ENCODE results near the gene STK10.

Gene STK10

DNA sequence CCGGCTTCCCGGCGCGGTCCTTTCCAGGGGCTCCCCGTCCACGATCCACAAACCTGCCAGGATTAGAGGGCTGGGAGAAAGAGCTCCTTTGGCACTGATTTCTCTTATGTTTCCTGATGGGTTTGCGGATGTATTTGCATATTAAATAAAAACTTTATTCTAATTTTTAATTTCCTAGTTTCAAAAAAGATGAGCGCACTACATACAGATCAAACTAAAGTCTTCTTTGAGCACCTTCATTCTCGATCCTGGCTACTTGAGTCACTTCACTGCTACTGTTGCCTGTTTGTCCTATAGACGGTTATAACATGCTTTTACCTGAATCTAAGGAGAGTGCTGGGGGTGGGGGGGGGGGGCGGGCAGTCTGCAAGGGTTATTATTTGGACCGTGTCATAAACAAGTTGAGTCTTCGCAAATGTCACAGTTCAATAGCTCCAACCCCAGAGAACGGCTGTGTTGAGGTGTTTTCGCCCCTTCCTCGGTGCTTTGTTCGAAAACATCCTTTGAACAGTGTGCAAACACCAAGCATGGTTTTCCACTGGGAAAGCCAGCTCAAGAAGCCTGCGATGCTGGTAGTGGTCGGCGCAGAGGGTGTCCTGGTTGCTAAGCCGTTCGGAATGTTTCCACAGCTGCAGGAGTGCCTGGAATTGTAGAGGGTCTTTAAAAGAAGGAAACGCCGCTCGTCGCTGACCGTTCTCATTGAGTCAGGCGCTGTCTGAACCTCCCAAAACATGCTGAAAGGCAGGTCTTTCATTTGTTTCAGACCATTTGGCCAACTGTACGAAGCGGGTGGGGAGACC lies 1.1 kb upstream of the STK10 start:
- no peak for DNase-seq

DNA sequence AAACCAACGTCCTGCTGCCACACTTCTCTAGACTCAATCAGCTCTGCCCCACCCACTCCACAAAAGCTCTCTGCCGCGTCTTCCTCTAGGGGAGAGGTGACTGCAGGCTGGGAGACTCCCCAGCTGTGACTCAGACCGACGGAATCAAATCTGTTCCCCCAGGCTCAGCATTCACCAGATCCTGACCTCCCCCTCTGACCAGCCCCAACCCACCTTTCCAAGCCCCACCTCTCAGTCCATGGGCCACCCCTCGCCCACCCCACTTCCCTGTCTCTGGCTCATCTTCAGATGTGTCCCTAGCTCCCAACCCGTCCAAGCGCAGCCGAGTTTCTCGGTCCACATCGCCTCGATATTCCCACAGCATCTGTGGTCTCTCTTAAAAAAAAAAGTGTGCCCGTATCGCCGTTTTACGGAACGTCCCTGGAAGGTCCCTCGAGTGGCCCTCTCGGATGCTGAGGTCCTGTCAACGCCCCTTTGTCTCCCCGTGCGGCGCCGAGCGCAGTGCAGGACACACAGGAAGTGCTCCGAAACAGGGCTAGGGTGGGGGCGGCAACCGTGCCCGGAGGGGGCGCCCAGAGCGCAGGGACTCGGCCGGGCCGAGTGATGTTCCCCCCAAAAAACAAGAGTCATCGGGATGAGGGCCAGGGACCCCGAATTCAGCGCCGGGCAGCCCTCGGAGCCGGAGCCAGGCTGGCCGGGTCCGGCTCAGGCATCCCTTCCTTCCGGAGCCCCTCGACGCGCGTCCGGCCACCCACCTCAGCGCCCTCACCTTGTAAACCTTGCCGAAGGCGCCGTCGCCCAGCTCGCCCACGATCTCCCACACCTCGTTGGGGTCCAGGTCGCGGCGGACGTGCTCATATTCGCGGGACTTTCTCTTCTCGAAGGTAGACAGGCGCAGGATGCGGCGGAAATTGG lies 649 bp downstream of the STK10 start:
- peak; percentile 82 for DNase-seq

DNA sequence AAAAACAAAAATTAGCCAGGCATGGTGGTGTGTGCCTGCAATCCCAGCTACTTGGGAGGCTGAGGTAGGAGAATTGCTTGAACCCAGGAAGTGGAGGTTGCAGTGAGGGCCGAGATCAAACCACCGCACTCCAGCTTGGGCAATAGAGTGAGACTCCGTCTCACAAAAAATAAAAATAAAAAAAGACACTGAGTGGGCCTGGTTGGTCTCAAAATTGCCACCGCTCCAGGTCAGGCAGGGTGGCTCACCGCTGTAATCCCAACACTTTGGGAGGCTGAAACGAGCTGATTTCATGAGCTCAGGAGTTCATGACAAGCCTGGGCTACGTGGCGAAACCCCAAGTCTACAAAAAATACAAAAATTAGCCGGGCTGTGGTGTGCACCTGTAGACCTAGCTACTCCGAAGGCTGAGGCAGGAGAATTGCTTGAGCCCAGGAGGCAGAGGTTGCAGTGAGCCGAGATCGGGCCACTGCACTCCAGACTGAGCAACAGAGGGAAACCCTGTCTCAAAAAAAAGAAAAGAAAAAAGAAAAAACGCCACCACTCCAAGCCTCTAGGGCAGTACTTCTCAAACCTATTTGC lies 1.8 kb downstream of the STK10 start:
- DNase-seq = no peak

DNA sequence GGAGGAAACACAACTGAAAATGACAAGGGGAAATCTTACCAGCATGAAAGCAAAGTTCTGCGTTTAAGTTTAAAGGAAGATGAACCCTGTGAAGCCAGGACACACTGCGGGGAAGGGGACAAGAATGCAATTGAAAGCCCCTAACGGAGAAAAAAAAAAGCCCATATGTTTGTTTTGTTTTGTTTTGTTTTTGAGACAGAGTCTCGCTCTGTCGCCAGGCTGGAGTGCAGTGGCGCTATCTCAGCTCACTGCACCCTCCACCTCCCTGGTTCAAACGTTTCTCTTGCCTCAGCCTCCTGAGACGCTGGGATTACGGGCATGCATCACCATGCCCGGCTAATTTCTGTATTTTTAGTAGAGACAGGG lies 2.9 kb downstream of the STK10 start:
- peak; percentile 43 for DNase-seq

DNA sequence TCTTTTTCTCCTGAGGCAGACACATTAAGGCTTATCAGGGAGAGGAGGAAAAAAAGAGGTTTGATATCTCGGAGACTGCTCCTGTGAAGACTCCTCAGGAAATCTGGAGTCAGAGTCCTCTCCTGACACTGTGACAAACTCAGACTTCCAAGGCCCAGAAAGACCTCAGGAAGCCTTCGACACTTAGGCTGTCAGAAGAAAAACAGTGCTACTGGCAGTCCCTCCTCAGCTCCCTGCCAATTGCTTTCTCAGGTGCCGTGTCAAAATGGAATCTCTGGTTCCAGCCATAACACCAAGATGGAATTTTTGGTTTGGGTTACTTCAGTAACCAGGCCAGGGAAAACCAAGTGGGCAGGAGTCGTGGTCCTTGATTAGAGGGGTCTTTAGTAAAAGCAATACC lies 4.1 kb downstream of the STK10 start:
- no peak for DNase-seq

DNA sequence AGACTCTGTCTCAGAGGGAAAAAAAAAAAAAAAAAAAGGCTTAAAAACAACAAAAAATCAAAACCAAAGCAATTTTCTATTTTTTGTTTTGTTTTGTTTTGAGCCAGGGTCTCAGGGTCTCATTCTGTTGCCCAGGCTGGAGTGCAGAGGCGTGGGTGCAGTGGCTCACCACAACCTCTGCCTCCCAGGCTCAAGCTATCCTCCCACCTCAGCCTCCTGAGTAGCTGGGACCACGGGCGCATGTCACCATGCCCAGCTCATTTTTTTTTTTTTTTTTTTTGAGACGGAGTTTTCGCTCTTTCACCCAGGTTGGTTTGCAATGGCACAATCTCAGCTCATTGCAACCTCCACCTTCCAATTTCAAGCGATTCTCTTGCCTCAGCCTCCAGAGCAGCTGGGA lies 5.7 kb downstream of the STK10 start:
- no peak for DNase-seq

DNA sequence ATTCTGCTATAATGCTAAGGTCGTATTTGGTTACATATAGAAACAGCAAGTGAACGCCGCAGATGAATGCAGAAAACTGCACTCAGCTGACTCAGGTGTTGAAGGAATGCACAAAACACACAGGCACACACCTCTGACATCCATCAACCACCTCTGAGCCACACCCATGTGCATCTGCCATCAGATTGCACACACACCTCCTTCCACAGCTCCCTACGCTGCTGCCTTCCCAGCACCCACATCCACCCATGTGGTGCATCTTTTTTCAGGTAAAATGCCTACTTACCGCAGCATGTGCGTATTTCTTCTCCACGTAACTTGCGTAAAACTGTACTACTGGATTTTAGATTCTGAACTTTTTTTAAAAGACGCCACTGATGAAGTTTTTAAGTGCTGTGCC lies 7.1 kb downstream of the STK10 start:
- no peak for DNase-seq

DNA sequence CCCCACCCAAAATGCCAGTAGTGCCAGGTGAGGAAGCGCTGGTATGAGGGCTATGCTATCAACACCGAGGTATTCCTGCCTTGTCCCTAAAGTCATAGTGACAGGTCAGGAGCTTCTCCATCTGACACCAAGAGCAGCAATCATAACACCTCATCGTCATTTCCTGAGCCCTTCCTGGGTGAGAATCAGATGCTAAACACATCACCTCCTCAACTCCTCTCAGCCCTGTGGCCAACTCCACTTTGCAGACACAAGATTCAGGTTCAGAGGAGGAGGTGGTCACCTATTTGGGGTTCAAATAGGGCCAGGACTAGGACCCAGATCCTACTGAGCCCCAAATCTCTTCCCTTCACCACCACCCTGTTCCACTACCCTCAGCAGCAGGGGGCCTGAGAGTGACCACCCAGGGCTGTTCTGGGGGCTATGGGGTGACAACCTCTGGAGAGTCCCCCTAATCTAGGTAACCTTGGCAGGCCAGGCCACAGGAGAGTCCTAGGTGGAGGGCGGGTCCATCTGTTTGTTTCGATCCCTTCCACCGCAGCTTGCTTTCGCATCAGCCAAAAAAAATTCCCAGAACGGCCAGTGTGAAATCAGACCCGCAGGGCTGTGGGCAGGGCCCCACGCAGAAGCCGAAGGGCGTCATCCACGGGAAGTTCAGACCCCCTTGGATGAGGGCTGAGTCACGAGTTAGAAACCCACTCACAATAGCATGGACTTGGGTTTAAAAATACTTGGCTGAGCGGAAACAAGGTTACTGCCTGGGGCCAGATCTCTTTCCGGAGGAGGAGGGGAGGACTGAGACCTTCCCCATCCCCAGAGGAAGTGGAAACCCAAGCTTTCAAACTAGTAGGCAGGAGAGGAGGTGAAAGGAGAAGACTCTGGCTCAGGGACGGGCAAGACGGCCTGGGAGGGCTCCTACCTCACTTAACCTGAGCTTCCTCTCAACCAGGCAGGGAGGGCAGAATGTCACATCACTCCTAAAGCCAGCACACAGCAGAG lies 8.7 kb downstream of the STK10 start:
- DNase-seq = peak; percentile 81

DNA sequence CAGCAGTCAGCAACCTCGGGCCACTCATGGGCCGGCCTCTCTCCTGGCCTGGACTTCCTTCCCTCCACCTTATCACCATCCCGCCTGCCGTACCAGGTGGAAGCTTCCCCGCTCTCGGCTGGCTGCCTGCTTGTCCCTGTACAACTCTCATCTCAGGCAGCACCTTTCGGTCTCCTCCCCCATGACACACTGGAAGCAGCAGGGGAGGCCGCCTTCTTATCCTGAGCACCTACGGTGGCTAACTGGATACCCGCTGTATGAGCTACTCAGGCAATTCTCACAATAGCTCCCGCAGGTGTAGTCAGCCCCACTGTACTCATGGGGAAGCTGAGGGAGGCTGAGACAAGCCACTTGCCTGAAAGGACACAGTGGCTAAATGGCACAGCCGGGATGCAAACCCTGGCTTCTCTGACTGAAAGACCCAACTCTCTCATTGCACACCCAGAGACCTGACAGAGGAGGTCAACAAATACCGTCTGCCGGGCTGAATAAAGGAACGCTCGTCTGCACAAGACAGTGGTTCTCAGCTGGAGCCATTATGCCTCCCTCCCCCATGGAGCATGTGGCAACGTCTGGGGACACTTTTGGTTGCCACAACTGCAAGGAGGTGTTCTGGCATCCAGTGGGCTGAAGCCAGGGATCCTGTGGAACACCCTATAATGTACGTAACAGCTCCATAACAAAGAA lies 9.6 kb downstream of the STK10 start:
- DNase-seq = peak; percentile 46

DNA sequence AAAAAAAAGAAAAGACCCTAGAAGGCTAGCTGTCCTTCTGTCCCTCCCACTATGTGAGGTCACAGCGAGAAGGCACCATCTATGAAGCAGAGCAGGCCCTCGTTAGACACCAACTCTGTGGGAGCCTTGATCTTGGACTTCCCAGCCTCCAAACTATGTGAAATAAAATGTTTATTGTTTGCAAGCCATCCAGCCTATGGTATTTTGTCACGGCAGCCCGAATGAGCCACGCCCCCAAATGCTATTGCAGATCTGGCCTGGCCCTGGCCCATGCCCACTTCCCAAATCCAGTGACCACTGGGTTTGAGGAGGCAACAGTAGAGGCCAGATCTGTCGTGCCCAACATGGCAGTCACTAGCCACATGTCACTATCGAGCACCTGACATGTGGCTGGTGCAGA lies 10.8 kb downstream of the STK10 start:
- DNase-seq = no peak

DNA sequence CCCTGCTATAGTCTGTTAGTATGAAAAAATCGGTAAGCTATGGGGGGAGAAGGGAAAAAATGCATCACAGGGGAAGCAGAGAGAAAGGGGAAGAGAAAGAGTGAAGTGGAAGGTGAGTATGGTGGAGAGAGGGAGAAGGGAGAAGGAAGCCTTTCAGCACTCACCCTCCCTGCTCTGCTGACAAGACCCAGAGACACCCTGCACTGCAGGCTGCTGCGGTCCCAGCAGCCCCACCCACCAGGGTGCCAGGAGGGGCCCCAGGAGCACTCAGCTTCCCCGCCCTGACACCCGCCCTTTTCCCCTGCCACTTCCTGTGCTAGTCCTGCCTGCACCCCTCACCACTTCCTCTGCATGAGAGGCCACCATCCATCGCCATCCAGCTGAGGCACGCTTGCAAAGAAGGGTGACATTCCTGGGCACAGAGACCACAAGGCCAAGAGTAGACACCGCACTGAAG lies 12.7 kb downstream of the STK10 start:
- peak; percentile 98 for DNase-seq

DNA sequence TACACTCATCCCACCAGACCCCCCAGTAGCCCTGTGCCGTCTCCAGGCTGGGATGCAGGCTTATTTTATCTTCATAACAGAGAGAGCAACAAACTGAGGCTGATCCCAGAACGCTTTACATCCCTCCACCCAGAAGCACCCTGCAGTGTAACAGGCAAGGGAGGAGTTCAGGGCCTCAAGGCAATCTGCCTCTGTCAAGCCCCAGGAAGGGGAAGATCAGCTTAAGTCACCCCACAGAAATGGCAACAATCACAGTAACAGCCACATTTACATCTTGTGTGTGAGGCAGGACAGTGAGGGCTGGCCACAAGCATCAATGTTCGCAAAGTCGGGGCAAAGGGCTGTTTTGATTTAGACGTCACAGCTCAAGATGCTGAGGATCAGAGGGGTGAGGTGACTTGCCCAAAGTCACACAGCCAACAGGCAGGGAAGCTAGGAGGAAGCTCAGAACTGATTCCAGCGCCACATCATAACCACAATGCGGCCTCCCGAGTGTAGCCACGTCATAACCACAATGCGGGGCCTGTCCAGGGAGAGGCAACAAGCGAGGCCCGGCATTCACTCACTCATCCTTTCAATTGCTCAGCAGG lies 14.4 kb downstream of the STK10 start:
- peak; percentile 67 for DNase-seq

DNA sequence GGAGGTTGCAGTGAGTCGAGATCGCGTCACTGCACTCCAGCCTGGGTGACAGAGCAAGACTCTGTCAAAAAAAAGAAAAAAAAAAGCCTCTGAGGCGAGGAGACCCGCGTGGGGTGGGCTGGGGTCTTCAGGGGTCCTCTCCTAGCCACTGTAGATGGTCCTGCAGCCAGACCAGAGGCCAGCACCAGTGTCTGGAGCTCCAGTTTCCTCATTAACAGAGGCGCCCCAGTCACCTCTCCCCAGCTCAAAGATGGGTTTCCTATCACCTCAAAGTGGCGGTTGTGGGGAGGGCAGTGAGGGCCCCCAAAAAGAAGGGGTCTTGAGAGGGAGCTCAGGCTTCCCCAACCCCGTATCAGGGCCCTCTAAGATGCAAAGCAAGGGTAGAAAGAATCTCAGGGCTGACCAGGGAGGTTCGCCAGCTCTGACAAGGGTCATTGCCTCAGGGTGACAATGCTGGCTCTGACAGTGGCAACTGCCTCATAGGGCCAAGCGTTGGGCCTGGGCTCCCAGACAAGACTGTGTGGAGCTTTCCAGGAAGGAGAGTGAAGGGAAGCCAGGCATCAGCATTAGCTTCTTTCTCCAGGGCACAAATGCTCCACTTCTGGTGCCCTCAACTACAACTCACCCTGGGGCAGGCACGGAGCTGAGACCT lies 15.0 kb downstream of the STK10 start:
- DNase-seq = no peak

DNA sequence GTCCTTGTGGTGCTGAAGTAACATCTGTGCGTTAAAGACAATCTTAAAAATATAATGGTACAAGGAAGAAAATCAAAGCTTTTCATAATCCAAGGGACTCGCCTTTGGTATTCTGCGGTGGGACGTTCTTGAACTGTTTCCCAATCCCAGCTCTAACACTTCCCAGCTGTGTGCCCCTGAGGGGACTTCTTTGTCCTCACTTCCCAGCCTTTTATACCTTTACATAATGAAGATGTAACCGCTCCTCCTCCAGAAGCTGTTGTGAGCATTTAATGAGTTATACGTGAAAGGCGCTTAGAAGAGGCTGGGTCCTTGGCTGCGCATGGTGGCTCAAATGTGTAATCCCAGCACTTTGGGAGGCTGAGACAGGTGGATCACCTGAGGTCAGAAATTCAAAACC lies 16.9 kb downstream of the STK10 start:
- no peak for DNase-seq

DNA sequence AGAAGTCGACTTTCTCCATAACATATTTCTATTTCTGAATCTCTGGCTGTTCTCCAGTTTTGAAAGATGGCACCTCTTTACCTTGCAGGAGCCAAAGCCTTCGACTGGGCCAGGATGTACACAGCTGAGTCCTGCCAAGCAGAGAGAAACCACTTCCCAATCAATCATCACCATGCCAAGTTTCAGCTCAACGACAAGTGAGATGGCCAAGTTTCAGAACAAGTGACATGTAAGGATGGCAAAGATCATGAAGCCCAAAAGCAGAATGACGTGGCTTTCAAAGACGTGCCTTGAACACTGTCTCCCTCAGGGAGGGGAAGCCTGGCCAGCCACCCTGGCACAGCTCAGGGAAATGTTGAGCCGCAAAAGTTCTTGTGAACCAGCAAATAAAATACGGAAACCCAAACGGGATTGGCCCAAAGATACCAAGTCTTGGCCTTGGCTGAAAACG lies 17.7 kb downstream of the STK10 start:
- no peak for DNase-seq

DNA sequence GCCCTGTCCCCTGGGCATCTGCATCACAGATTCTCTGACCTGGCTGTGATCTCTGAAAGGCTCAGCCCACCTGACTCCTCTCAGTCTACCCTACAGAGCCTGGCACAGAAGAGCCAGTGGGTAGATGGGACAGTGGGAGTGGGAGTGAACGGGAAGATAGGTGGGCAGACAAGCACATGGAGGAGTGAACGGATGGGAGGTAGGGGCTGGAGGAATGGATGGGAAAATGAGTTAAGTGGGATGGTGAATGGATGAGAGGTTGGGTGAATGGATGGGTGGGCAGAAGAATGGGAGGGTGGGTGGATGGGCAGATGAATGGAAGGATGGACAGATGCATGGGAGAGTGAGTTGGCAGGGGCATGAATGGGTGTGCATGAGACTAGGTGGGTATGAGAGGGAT lies 18.8 kb downstream of the STK10 start:
- DNase-seq = no peak

DNA sequence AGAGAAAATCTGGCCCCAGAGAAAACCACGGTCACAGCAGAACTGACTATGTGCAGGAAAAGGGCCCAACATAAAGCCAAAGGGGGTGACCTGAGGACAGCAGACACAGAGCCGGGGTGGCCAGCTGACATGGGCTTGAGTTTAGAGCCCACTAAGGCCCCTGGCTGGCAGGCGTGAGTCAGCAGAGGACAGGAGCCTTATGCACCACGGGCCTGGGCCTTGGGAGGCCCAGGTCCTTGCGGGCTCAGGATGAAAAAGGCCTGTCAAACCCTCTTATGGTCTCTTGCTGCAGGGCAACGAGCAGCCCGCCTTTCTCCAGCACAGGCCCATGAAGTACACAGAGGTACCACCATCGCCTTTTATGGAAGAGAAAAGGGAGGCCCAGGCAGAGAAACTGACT lies 19.7 kb downstream of the STK10 start:
- DNase-seq = no peak

DNA sequence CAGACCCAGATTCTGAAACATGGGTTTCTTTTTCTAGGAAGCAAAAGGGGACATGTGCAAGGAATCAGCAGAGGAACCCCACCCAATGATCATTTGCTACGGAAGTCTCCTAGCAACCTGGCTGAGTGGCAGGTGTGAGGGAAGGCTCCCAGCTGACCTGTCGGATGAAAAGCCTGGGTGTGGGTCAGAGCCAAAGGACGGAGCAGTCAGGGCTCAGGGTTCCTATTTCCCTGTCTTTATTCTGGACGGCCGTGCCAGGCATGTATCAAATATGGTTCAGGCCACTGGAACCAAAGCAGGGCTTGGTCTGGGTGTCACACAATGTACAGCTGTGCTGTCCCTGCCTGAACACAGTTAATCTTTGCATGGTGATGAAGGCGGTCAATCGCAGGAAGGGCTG lies 20.1 kb downstream of the STK10 start:
- DNase-seq = no peak

DNA sequence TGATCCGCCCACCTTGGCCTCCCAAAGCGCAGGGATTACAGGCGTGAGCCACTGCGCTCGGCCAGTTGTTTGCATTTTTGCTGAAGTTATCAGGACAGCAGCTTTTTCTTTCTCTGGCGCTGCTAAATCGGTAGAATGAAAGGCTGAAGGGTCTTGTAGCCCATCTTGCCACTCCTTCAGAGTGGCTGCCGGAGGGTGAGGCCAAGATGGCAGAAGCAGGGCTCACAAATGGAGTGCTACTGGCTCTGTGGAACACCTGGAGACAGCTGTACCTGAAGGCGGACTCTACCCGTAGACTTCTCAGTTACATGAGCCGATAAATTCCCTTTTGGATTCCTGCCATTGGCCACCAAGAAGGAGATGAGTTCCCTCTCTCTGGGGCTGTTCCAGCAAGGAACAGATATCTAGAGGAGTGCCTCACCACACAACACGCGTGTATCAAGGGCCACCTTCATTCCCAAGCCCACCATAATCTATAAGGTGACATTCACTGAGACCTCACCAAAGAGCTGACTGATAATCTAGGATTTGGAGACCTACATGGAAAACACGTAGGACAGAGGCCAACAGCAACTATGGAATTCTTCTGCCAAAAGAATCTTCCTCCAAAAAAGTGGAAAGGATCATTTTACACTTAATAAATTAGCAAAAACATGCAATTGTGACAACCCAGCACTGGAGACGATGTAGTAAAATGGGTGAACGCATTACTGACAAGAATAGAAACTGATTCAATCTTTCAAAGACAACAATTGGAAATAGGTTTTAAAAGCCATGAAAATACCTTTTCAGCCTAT lies 21.8 kb downstream of the STK10 start:
- DNase-seq = no peak

DNA sequence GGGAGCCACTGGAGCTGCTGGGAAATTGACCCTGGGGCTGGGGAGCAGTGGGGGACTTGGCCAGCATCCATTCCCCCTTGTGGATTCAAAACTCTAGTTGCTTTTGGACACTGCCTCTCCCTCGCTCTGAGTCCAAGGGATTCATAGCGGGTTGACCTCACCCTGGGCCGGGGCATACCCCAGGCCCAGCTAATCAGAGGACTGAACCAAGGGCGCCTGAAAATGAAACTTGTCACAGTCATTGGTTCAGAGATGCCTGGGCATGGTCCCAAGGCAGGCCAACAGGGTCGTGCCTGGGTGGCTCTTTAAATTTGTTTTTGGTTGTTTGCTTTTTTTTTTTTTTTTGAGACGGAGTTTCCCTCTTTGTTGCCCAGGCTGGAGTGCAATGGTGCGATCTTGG lies 22.6 kb downstream of the STK10 start:
- DNase-seq = no peak
